HG02623 (cell line): ENCODE measurements around the gene CNN2.
"Not testable (repeated sequence)": the region's sequence is repeated elsewhere in the genome, so short reads cannot be mapped to it uniquely, and the experiment has no call there.

Experiments used
- ATAC-seq: cut with Tn5 transposase; IDR thresholded peaks from one replicate; pipeline ENCODE4 v1.9.1; 2021; ENCODE audit warnings: moderate library complexity; ENCODE audit not compliant: unreplicated experiment

The CNN2 gene

DNA sequence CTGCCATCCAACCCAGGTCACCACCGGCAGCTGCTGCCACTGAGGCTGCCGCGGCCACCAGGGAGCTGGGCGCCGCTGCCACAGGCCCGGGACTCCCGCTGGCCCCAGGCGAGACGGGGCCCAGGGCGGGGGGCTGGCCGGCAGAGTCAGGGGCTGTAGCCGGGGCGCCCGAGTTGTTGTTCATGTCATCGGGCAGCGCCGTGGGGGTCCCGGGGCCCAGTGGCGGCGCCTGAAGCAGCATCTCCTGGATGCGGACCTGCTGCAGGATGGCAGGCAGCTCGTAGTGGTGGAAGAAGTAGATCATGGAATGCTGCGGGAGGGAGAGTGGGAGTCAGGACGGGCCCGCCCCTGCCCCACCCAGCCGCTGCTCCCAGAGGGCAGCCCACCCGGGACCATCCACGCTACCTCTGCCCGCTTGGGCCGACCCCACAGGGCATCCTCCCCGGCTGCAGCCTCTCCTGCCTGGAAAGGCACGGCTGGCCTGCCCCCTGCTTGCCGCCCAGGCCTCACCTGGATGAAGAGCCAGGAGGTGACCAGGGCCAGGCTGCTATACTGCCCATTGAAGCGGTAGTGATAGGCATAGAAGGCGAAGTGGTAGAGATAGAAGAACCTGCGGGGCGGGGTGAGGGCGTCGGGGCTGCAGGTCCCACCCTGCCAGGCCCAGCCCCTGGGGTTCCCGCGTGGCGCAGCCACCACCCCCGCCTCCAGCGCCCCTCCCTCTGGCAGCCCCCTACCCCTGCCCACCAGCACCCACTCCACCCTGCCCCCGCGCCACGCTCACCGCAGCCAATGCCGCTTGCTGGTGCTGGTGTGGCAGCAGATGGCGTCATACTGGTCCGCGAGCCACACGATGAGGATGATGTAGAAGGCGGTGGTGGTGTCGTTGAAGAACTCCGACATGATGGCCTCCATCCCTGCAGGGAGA, 15.6 kb upstream of the CNN2 start:
- ATAC-seq, result no peak

DNA sequence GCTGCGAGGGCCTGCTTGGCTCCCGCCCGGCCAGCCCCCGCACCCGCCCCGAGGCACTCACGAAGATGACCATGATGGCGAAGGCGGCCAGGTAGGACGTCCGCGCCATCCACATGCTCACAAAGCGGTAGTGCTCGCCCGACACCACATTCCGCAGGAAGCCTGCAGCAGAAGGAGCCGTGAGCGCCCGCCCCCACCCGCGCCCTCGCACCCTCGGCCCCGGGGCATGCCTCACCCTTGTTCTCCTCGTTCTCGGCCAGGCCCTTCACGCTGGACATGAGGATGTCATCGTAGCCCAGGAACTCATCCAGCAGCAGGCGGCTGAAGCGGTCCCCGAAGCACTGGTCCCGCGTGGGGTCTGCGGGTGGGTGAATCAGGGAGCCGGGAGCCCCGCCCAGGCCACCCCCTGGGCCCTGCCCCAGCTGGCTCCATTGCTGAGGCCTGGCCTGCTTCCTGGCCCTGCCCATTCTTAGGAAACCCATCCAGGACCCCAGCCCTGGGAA, 14.5 kb upstream of the CNN2 start:
- no peak for ATAC-seq

DNA sequence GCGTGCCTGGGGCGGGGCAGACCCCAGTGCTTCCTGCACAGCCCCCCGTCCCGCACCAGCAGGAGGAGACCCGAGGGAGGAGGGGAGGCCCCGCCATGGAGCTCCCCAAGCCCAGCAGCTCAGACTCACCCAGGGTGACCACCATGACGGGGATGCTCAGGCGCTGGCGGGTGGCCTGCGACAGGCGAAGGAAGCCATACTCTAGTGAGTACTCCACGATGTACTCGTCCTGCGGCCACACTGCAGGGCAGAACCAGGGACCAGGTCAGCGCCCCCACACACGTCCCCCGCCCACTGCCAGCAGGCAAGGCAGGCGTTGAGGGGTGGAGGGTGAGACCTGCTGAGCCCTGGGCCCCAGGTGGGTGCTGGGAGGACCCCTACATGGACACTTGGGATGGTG, 14.1 kb upstream of the CNN2 start:
- ATAC-seq, result no peak

DNA sequence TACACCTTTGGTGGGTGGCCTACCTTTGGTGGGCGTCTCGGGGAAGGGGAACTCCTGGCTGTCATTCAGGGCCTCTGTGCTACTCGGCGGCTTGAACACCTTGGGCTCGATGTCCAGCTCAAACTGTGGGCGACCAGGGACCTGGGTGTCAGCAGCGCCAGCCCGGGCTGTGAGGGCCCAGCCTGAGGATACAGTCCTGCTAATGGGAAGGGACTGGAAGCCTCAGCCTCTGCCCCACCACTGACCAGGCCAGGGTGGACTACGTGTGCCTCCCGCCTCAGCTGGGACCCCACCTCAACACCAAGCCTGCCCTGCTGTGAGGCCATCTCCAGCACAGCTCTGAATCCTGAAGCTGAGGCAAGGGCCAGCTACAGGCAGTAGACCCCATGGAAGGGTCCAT, 13.2 kb upstream of the CNN2 start:
- ATAC-seq, result no peak

DNA sequence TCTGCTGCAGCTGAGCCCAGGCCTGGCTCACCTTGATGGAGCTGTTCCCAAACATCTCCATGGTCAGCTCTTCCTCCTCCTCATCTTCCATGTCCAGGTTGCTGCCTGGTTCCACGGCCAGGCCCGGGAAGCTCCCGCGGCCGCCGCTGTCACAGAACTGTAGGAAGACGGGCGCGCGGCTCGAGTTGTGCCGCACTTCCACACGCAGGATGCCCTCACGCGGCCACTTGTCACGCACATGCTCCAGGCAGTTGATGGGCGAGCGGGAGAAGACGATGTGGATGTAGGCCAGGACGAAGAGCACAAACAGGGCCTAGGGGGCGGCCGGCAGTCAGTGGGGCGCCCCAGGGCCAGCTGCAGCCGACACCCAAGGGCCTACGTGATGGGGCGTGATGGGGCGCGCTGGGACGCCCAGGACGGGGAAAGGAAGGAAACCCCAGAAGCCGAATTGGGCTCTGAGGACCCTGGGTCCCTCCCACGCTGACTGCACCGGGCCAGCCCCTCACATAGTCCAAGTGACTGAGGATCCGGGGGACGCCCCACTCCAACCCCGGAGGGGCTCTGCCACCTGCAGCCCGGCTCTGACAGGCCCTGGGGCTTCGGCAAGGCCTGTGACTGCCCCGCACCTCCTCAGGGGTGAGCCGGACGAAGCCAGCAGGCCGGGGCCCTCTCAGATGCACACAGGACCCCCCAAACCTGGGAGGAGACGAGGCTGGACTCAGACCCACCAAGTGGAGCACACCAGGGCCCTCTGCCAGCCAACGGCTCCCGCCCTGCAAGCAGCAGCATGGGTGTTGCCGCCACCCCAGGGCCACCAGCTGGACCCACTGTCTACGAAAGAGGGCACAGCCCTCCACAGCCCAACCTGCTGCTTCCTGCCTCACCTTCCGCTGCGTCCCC, 12.0 kb upstream of the CNN2 start:
- ATAC-seq, result no peak

DNA sequence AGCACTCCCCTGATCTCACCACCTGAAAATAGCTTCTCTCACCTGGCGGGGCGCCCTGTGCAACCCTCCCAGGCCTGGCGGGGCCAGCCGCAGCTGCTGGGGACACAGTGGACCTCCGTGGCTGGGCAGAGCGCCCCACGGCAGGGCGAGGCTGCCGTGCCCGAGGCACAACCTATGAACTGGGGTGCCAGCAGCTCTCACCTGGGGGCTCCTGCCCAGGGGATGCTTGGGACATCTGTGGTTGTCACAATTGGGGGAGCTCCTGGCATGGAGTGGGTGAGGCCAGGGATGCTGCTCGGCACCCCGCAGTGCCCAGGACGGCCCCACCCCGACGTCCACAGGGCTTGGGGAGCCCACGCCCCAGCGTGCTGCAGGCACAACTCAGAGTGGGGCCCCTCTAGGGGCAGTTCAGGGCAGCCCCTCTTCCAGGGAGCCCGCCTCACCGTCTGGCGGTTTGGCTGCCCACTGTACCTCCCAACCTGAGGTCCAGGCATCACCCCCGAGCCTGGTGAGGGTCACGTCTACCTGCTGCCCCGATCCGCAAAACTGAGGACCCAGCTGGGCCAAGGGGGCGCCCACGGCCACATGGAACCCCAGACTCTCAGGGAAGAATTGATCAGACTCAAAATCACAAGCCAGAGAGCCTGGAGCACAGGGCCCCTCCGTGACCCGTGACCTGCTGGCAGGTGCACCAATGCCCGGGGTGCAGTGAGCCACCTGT, 11.2 kb upstream of the CNN2 start:
- ATAC-seq, result no peak

DNA sequence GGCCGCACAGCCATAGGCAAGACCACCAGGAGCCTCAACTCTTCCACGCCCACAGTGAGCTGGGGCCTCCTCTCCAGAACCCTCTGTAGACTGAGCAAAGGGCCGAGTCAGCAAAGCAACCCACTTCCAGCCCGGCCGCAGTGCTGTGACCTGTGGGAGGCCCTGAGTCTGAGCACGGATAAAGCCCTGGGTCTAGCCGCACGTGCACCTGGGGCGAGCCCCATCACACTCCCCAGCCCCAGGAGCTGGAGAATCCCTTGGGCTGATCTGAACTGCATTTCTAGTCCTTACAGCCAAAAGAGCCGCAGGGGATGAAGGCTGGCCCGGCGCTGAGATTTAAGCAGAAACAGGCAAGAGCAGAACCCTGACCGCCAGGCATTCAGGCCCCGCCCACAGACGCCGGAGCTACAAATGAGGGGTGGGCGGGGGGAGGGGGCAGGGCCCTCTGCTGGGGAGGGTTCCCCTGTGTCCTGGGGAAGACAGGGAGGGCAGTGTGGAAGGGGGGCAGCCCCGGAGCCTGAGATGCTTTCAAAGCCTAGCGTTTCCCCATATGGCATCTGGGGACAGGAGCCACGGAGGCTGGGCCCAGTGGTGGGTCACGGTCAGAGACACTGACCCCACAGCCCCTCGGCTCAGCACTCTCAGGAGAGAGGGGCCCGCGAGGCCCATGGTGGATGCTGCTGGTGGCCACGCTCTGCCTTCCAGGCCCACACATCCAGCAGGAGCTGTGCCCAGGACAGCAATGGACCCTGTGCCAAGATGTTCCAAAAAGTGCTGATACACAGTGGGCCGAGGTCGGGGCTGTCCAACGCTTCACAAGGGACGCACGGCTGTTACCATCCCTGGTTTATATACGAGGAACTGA, 10.4 kb upstream of the CNN2 start:
- no peak for ATAC-seq

DNA sequence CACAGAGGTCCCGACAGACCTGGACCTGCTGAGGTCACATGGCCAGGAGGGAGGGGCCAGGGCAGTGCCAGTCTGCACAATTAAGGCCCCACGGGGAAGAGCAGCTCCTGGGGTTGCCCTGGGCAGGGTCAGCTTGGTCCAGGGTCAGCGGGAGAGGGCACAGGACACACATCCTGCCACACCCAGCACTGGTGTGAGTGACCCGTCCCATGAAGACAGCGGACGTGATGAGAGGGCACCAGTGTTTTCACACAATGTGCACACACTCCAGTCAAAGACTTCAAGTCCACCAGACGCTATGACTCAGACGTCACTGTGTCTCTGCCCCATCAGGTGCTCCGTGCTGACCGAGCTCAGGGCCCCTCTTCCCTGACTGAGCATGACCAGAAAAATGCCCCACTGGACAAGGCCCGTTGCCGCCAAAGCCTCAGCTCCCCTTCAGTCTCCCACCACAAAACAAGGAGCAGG, 9.7 kb upstream of the CNN2 start:
- ATAC-seq, result no peak

DNA sequence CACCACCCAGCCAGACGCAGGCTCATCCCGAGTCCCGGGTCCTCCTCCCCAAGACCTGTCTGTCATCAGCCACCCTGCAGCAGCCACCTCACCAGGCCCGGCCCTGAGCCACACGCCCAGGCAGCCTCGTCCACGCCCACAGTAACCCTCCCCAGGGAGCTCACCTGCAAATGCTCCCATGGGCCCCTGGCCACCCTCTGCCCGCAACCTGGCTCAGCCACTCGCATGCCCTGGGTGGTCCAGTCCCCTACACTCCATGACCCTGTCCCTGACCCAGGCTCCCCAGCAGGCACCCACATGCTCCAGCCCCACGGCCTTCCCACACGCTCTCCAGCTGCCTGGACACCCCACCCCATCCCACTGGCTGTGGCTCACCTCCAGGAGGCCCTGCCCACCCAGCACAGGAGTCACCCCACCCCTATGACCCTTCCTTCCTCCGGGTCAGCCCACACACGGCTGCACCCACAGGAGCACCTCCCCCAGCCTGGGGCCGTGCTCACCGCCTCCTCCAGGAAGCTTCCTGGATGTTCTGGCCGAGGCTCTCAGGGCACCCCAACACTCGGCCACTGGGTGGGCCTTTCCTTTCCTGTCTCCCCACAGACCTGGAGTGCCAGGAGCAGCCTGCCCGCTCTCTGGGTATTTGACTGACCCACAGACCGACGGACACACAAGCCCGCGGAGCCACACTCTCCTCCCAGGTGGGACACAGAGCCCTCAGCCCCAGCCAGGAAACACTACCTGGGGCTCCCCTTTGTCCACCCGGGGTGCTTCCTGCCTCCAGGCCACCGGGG, 9.1 kb upstream of the CNN2 start:
- no peak for ATAC-seq

DNA sequence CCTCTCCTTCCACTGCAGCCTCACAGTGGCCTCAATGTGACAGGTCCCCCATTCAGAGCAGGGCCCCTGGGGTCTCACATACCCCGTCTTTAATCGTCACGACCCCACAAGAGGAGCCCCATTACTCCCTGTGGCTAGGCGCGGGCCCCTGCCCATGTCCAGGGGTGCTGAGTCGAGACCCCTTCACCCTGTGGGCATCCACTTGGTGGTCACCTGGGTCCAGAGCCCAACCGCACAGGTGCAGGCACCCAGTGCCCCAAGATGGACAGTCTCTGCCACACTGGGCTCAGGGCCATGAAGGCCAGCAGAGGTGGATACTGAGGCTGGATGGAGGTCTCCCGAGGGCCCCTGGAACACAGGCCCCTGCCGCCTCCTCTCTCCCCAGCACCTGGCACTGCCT, 8.5 kb upstream of the CNN2 start:
- no peak for ATAC-seq

DNA sequence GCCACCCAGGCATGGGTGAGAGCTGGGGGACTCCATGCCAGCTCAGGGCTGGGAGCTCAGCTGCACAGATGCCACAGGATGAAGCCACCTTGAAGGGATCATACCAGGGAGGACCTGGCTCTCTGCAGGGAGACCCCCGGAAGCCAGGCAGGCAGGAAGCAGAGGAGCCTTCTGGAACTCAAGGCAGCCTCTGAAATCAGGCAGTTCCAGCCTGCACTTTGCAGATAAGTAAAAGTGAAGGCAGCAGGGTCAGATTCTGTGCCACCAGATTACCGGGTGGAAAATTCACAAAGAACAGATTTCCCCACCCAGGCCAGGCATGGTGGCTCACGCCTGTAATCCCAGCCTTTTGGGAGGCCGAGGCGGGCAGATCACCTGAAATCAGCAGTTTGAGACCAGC, 8.0 kb upstream of the CNN2 start:
- ATAC-seq, result no peak

DNA sequence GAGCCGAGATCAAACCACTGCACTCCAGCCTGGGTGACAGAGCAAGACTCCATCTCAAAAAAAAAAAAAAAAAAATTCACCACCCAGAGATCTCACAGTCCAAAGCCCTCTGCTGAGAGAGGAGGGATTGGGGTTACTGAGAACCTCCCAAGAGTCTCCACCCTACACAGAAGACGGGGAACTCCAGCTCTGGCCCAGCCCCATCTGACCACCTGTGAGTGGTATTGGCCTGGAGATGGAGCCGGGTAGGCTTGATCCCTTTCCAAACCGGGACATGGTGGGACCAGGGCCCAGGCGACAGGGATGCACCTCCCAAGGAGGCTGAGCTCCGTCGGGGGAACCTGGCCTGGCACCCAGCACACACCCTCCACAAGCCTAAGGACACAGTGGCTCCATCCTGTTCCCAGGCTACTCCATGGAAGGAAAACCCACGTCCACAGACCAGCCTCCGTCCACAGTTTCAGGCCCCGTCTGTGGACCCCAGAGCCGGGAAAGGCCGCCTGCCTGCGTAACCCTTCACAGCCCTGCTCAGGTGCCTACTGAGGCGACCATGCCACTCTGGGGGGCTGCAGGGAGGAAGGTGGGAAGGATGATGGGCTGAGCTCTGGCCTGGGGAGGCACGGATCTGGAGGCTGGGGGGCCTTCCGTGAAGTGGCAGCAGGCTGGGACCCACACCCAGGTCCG, 7.3 kb upstream of the CNN2 start:
- no peak for ATAC-seq

DNA sequence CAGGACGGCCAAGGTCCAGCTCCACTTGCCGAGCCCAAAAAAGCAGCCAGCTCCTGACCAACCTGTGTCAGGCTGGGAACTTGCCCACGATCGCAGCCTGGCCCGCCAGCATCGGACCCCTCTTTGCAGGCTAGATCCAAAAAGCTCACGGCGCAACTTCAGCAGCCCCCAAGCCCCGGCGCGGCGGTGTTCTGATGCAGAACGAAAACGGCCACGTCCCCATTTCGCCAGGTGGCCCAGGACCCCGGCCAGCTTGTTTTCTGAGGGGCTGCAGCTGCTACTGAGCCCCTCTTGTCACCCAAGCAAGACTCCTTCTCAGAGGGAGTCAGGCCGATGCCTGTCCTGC, 6.8 kb upstream of the CNN2 start:
- ATAC-seq, result no peak

DNA sequence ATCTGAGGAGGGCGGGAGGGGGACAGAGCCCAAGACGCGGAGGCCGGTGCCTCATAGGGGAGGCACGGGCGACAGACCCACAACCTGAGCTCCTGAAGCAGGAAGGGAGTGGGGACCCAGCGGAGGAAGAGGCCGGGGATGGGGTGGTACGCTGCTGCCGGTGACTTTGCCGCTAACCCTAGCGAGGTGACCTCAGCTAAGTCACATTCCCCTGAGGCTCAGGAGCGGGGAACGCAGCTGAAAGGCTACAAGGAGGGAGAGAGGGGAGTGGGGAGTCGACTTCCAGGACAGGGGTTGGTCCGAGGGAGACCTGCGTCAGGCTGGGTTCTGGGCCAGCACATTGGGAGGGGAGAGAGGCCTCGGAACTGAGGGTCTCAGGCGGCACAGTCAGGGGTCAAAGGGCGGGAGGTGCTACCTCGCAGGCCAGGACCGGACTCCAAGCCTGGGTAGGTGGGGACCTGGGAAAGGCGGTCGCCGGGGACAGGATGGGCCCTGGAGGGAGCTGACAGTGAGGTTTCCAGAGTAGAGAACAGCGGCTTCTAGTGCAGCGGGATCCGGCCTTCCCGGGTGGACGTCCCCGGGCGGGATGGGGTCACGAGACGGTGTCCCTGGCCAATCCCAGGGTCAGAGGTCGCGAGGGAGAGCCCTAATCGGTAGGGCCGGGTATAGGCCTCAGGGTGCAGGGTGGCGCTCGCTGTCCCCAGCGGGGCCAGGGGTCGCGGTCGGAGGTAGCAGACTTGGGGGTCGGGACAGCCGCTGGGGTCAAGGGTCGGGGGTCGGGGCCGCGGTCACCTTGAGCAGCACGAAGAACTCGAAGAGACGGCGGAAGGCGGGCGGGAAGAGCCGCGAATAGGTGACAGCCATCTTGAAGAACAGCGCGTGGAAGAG, 6.2 kb upstream of the CNN2 start:
- no peak for ATAC-seq

DNA sequence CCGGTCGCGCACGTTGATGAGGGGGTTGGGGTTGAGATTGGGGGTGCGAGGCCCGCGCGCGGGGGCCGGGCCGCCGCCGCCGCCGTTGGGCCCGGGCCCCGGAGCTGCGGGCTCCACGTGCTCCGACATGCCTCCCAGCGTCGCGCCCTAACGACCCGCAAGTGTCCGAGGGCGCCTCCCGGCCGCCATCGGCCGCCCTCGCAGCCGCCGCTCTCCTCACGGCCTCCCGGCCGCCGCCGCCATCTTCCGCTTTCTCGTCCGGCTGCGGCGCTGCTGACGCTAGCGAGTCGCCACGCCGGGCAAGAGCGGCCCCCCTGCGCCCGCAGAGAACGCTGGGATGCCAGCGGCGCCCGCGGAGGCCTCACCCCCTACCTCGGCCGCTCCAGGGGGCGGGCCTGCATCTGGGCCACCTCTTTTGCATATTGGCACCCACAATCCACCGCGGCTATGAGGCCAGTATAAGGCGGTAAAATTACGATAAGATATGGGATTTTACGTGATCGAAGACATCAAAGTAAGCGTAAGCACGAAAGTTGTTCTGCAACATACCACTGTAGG, 5.5 kb upstream of the CNN2 start, which contains the start of gene TMEM259:
TMEM259 (minus strand) TSS at position 256 of the 558 bp plus-strand sequence; CDS start at position 129, 127 bp downstream.
- ATAC-seq, result peak; percentile 71

DNA sequence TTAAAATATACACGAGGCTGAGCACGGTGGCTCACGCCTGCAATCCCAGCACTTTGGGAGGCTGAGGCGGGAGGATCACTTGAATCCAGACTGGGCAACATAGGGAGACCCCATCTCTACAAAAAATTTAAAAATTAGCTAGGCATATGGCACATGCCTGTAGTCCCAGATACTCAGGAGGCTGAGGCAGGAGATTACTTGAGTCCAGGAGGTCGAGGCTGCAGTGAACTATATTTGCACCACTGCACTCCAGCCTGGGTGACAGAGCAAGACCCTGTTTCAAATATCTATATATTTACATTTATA, 2.6 kb upstream of the CNN2 start:
- not testable (repeated sequence) for ATAC-seq

DNA sequence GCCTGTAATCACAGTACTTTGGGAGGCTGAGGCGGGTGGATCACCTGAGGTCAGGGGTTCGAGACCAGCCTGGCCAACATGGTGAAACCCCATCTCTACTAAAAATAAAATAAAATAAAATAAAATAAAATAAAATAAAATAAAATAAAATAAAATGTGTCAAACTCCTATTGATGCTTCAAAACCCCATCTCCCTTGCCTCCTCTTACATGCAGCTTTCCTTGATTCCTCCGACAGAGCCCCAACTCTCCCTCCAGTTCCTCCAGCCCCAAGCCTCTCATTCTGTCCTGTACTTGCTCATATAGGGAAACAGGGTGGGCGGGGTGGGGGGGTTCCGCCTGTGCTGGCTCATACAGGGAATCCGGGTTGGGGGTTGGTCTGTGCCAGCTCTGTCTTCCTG, 1.3 kb upstream of the CNN2 start:
- not testable (repeated sequence) for ATAC-seq
